K562 (cell line): ENCODE results near the gene RALGAPA2. TPM values are rescaled to one million over a fixed set of nuclear protein-coding genes. Genes with fewer than 3 reads are reported as not detected.

Experiments
- ARID1B ChIP-seq: fragments of 450-650 bp; IDR thresholded peaks from 2 replicates; pipeline ENCODE4 v1.6.1; 2016; ENCODE audit warnings: antibody characterized with exemption, mild to moderate bottlenecking, inconsistent platforms
- CHAMP1 ChIP-seq: fragments of 450-650 bp; IDR thresholded peaks from 2 replicates; pipeline ENCODE4 v1.6.1; 2016; ENCODE audit warnings: mild to moderate bottlenecking
- CREB1 ChIP-seq, 2 experiments: sonication (generic) in 1 of 2; formaldehyde crosslinking in 1 of 2; IDR thresholded peaks; 2 replicates each; pipeline versions ENCODE4 v1.6.1 to v1.8.0; 2012 to 2022; ENCODE audit warnings: inconsistent platforms in 1 of 2, mild to moderate bottlenecking in 1 of 2, missing genetic modification reagents in 1 of 2, moderate library complexity in 1 of 2
- ELF1 ChIP-seq: fragments of 200-800 bp; sonication (Bioruptor generic); IDR thresholded peaks from 2 replicates; pipeline ENCODE4 v1.6.1; 2016; ENCODE audit warnings: missing genetic modification characterization, missing compliant biosample characterization
- ILK ChIP-seq: fragments of 450-650 bp; IDR thresholded peaks from 2 replicates; pipeline ENCODE4 v1.6.1; 2016; ENCODE audit warnings: missing genetic modification characterization, low read depth, mild to moderate bottlenecking, missing compliant biosample characterization, moderate library complexity, borderline replicate concordance
- MEF2A ChIP-seq: IDR thresholded peaks from 2 replicates; pipeline ENCODE4 v1.6.1; 2011; ENCODE audit warnings: low read depth, mild to moderate bottlenecking, low read length, moderate library complexity; ENCODE audit not compliant: control insufficient read depth
- MEF2D ChIP-seq: conservative IDR thresholded peaks from 2 replicates; pipeline ENCODE4 v1.6.1; 2016; ENCODE audit warnings: low read depth, missing genetic modification characterization, missing compliant biosample characterization
- NCOA1 ChIP-seq: fragments of 450-650 bp; IDR thresholded peaks from 2 replicates; pipeline ENCODE4 v1.6.1; 2016; ENCODE audit warnings: low read depth
- THRAP3 ChIP-seq: fragments of 450-650 bp; IDR thresholded peaks from 2 replicates; pipeline ENCODE4 v1.6.1; 2016; ENCODE audit warnings: mild to moderate bottlenecking, inconsistent platforms, borderline replicate concordance
- ZNF586 ChIP-seq: fragments of 450-650 bp; formaldehyde crosslinking; conservative IDR thresholded peaks from 2 replicates; pipeline ENCODE4 v1.4.0; 2020; ENCODE audit warnings: mild to moderate bottlenecking, moderate library complexity
- polyA plus RNA-seq, 8 experiments: library from polyadenylated mRNA; depleted of rRNA in 4 of 8; stranded (reverse) in 5 of 8; unstranded in 3 of 8; fragments of >200 nt; fragmentation: Nextera tagmentation in 2 of 8; fragmentation: Illumina TruSeq in 1 of 8; extraction: Ambion mirVana in 2 of 8; extraction: Trizol in 1 of 8; gene quantifications; 2 replicates each; pipeline versions ENCODE4 v1.2.1 to v1.2.3, GENCODE V29; 2011 to 2014; ENCODE audit warnings: inconsistent platforms in 1 of 8, missing spikeins in 1 of 8
- total RNA-seq, 7 experiments: library from RNA; depleted of rRNA in 6 of 7; stranded (reverse); fragments of >200 nt in 6 of 7; fragmentation: Illumina TruSeq in 2 of 7; extraction: Trizol in 2 of 7; gene quantifications; 2 replicates each; pipeline versions ENCODE4 v1.2.1 to v1.2.3, GENCODE V29; 2011 to 2021; ENCODE audit warnings: low replicate concordance in 1 of 7
- TF ChIP-seq, protein P1 (sequence below), 2 experiments: fragments of 150-350 bp in 1 of 2; IDR thresholded peaks; 2 replicates each; pipeline ENCODE4 v1.6.1; 2012 to 2016; ENCODE audit warnings: low read depth in 2 of 2, low read length in 2 of 2, mild to moderate bottlenecking in 1 of 2, moderate library complexity in 1 of 2
- TF ChIP-seq, protein P2 (sequence below): conservative IDR thresholded peaks from 2 replicates; pipeline ENCODE4 v1.6.1; 2011; ENCODE audit warnings: low read depth, mild to moderate bottlenecking, low read length; ENCODE audit not compliant: control insufficient read depth

RALGAPA2 gene
- total and polyA plus RNA-seq, 9 of the 15 experiments (the other 6 are each of a cell fraction or from before 2014, with no cell fraction given): 0.35 to 2.7 (median 1.4) TPM

DNA sequence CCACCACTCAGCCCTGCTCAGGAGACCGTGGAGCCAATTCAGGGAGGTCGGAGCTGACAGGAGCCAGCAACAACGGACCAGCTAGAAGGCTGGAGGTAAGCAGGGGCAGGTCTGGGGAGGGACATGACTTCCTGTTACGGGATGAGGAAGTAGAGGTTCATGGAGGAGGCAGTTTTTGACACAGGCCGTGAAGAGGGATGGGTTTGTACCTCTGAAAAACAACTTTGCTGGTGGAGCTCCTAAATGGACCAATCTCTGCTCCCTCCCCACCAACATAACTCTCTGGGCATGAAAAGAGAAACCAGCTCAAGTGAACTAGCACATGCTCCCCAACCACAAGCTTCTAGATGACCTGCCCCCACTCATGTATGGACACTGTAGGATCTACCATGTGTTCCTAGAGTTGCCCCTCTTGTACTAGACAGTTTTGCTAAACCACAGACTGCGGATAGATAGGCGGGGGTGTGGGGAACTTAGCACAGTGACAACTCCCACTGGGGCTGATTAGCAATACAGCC lies 31.4 kb downstream of the RALGAPA2 start (continued):
- TF ChIP-seq CHAMP1 (no peak), ILK (tag) (no peak), ELF1 (tag) (no peak), NCOA1 (no peak), THRAP3 (no peak), CREB1 (IDR thresholded peaks at IDR 0.05) (no peak), CREB1 (CRISPR knock-in tag; IDR thresholded peaks at IDR 0.05) (no peak), MEF2D (tag) (no peak), MEF2A (no peak), ARID1B (no peak), ZNF586 (CRISPR knock-in tag) (no peak)
- TF ChIP-seq, protein P1, sequence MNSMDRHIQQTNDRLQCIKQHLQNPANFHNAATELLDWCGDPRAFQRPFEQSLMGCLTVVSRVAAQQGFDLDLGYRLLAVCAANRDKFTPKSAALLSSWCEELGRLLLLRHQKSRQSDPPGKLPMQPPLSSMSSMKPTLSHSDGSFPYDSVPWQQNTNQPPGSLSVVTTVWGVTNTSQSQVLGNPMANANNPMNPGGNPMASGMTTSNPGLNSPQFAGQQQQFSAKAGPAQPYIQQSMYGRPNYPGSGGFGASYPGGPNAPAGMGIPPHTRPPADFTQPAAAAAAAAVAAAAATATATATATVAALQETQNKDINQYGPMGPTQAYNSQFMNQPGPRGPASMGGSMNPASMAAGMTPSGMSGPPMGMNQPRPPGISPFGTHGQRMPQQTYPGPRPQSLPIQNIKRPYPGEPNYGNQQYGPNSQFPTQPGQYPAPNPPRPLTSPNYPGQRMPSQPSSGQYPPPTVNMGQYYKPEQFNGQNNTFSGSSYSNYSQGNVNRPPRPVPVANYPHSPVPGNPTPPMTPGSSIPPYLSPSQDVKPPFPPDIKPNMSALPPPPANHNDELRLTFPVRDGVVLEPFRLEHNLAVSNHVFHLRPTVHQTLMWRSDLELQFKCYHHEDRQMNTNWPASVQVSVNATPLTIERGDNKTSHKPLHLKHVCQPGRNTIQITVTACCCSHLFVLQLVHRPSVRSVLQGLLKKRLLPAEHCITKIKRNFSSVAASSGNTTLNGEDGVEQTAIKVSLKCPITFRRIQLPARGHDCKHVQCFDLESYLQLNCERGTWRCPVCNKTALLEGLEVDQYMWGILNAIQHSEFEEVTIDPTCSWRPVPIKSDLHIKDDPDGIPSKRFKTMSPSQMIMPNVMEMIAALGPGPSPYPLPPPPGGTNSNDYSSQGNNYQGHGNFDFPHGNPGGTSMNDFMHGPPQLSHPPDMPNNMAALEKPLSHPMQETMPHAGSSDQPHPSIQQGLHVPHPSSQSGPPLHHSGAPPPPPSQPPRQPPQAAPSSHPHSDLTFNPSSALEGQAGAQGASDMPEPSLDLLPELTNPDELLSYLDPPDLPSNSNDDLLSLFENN (IDR thresholded peaks at IDR 0.05; ENCODE audit: low read depth in 2 of 2, low read length in 2 of 2): no peak
- TF ChIP-seq, protein P2, sequence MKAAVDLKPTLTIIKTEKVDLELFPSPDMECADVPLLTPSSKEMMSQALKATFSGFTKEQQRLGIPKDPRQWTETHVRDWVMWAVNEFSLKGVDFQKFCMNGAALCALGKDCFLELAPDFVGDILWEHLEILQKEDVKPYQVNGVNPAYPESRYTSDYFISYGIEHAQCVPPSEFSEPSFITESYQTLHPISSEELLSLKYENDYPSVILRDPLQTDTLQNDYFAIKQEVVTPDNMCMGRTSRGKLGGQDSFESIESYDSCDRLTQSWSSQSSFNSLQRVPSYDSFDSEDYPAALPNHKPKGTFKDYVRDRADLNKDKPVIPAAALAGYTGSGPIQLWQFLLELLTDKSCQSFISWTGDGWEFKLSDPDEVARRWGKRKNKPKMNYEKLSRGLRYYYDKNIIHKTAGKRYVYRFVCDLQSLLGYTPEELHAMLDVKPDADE: no peak
